Measurements from ENCODE around the gene MS4A18.

The MS4A18 gene

GRCh38 chr11:60775420-60775961, 51.0 kb downstream of the MS4A18 start:
- peak; percentile 85 for TF ChIP-seq CTCF (conservative IDR thresholded peaks at IDR 0.05; ENCODE audit: low read depth, low read length)
- H3K27ac ChIP-seq: no peak overlapping the region
- H2AFZ ChIP-seq (ENCODE audit: low read depth): peak overlapping the region; percentile 49; the same call in 1 of the 2 replicates
- peak overlapping the region; percentile 4; the same call in 1 of the 2 replicates for H3K4me2 ChIP-seq
- H3K27me3 ChIP-seq (ENCODE audit: insufficient read depth, low read depth): no peaks in the 10 kb centered on the region
- H3K79me2 ChIP-seq (ENCODE audit: insufficient read depth, low read depth): no peaks in the 10 kb centered on the region
- H3K36me3 ChIP-seq (ENCODE audit: insufficient read depth): no peaks in the 10 kb centered on the region
- H3K4me3 ChIP-seq (IDR thresholded peaks at IDR 0.05; ENCODE audit: insufficient read depth, low read depth, low read length): no peak overlapping the region
- no peaks in the 10 kb centered on the region for H4K20me1 ChIP-seq (ENCODE audit: insufficient read depth)
- no peaks in the 10 kb centered on the region for H3K4me1 ChIP-seq (ENCODE audit: low read depth, poor library complexity, severe bottlenecking)
- H3K9ac ChIP-seq: no peak overlapping the region

DNA sequence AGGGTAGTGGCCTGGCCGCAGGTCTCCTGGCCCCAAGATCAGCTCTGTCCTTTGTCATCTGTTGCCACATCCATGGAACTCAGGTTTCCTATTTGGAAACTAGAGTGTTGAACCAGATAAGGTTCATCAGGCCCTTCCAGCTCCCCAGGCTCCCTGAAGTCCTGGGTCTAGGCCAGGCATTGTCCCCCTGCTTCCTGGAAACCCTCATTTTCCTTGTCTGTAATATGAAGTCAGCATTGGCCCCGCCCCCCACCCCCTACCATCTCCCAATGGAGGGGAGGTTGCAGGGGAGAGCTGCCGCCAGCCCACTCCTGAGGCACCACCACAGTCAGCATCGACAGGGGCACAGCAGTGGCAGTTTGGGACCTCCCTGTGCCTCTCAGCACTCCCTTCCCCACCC, 51.6 kb downstream of the MS4A18 start:
- Histone ChIP-seq H3K27ac (no peak overlapping the region), H3K27me3 (ENCODE audit: insufficient read depth, low read depth) (no peaks in the 10 kb centered on the region), H3K4me1 (ENCODE audit: low read depth, poor library complexity, severe bottlenecking) (no peaks in the 10 kb centered on the region), H3K79me2 (ENCODE audit: insufficient read depth, low read depth) (no peaks in the 10 kb centered on the region), H3K9ac (no peak overlapping the region), H3K4me3 (IDR thresholded peaks at IDR 0.05; ENCODE audit: insufficient read depth, low read depth, low read length) (no peak overlapping the region), H3K4me2 (no peak overlapping the region), H2AFZ (ENCODE audit: low read depth) (peak overlapping the region; percentile 49; the same call in 1 of the 2 replicates), H3K36me3 (ENCODE audit: insufficient read depth) (no peaks in the 10 kb centered on the region), H4K20me1 (ENCODE audit: insufficient read depth) (no peaks in the 10 kb centered on the region)
- no peak for TF ChIP-seq CTCF (conservative IDR thresholded peaks at IDR 0.05; ENCODE audit: low read depth, low read length)

DNA sequence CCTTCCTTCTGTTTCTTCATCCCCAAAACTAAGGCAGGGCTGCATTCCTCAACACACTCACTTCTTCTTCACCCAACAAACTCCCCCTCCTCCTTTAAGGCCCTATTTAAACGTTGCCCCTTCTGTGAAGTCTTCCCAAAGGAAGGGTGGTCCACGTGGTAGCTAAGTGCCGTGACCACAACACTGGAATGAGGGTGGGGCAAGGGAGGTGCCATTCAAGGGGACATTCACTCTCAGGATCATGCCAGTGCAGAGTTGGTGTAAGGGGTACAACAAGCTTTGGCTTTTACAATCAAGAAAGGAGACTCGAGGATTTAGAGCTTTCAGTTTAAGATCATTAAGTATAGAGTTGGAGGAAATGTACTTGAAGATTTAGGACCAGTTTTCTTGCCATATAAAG, 52.6 kb downstream of the MS4A18 start:
- TF ChIP-seq CTCF (conservative IDR thresholded peaks at IDR 0.05; ENCODE audit: low read depth, low read length): no peak
- no peaks in the 10 kb centered on the region for H4K20me1 ChIP-seq (ENCODE audit: insufficient read depth)
- H3K4me2 ChIP-seq: no peak overlapping the region
- H2AFZ ChIP-seq (ENCODE audit: low read depth): no peak overlapping the region
- H3K4me3 ChIP-seq (IDR thresholded peaks at IDR 0.05; ENCODE audit: insufficient read depth, low read depth, low read length): no peak overlapping the region
- H3K36me3 ChIP-seq (ENCODE audit: insufficient read depth): no peaks in the 10 kb centered on the region
- no peaks in the 10 kb centered on the region for H3K79me2 ChIP-seq (ENCODE audit: insufficient read depth, low read depth)
- no peak overlapping the region for H3K27ac ChIP-seq
- H3K9ac ChIP-seq: no peak overlapping the region
- no peaks in the 10 kb centered on the region for H3K27me3 ChIP-seq (ENCODE audit: insufficient read depth, low read depth)
- no peaks in the 10 kb centered on the region for H3K4me1 ChIP-seq (ENCODE audit: low read depth, poor library complexity, severe bottlenecking)

GRCh38 chr11:60777572-60777971, 53.1 kb downstream of the MS4A18 start:
- Histone ChIP-seq H3K27ac (no peak overlapping the region), H3K4me1 (ENCODE audit: low read depth, poor library complexity, severe bottlenecking) (no peaks in the 10 kb centered on the region), H3K4me3 (IDR thresholded peaks at IDR 0.05; ENCODE audit: insufficient read depth, low read depth, low read length) (no peak overlapping the region), H3K4me2 (no peak overlapping the region), H3K79me2 (ENCODE audit: insufficient read depth, low read depth) (no peaks in the 10 kb centered on the region), H3K36me3 (ENCODE audit: insufficient read depth) (no peaks in the 10 kb centered on the region), H2AFZ (ENCODE audit: low read depth) (no peak overlapping the region), H4K20me1 (ENCODE audit: insufficient read depth) (no peaks in the 10 kb centered on the region), H3K27me3 (ENCODE audit: insufficient read depth, low read depth) (no peaks in the 10 kb centered on the region), H3K9ac (no peak overlapping the region)
- no peak for TF ChIP-seq CTCF (conservative IDR thresholded peaks at IDR 0.05; ENCODE audit: low read depth, low read length)
